DOHH2 (cell line): Measurements from ENCODE around the gene ATE1.
"Not testable (repeated sequence)": the region's sequence is repeated elsewhere in the genome, so short reads cannot be mapped to it uniquely, and the experiment has no call there.

Experiments used
- H3F3A ChIP-seq: fragments of 200-600 bp; sonication (generic), shearing (Covaris generic); 2 replicates; pipeline ENCODE4 v1.6.0; 2016; ENCODE audit warnings: antibody characterized with exemption, mild to moderate bottlenecking; ENCODE audit not compliant: control insufficient read depth, insufficient read depth
- H3K27ac ChIP-seq: fragments of 200-600 bp; sonication (generic); 2 replicates; pipeline ENCODE4 v1.5.1; 2014; ENCODE audit warnings: low read depth, mild to moderate bottlenecking, low read length, moderate library complexity
- H3K27me3 ChIP-seq: fragments of 200-600 bp; sonication (generic); 2 replicates; pipeline ENCODE4 v1.6.1; 2014; ENCODE audit warnings: mild to moderate bottlenecking, low read length, mixed read lengths; ENCODE audit not compliant: control insufficient read depth
- H3K36me3 ChIP-seq: fragments of 200-600 bp; sonication (generic); 2 replicates; pipeline ENCODE4 v1.6.1; 2014; ENCODE audit warnings: mild to moderate bottlenecking, low read length, moderate library complexity, mixed read lengths; ENCODE audit not compliant: control insufficient read depth
- H3K4me1 ChIP-seq: fragments of 200-600 bp; sonication (generic); 2 replicates; pipeline ENCODE4 v1.6.1; 2014; ENCODE audit warnings: mild to moderate bottlenecking, low read length, mixed read lengths; ENCODE audit not compliant: control insufficient read depth
- H3K4me2 ChIP-seq: fragments of 200-600 bp; sonication (generic); 2 replicates; pipeline ENCODE4 v1.6.0; 2014; ENCODE audit warnings: mild to moderate bottlenecking, low read length, moderate library complexity
- H3K4me3 ChIP-seq: fragments of 200-600 bp; sonication (generic); 2 replicates; pipeline ENCODE4 v1.5.1; 2014; ENCODE audit warnings: mild to moderate bottlenecking, low read length, mixed read lengths
- H3K79me2 ChIP-seq: fragments of 200-600 bp; sonication (generic); 2 replicates; pipeline ENCODE4 v1.6.1; 2014; ENCODE audit warnings: mild to moderate bottlenecking, low read length, mixed read lengths; ENCODE audit not compliant: control insufficient read depth
- H3K9me2 ChIP-seq: fragments of 200-600 bp; sonication (generic); replicated peaks from 2 replicates; pipeline ENCODE4 v1.6.1; 2014; ENCODE audit warnings: mild to moderate bottlenecking, low read length, mixed read lengths; ENCODE audit not compliant: control insufficient read depth
- H3K9me3 ChIP-seq: fragments of 200-600 bp; sonication (generic); 2 replicates; pipeline ENCODE4 v1.6.1; 2014; ENCODE audit warnings: antibody characterized with exemption, low read length, mixed read lengths; ENCODE audit not compliant: control insufficient read depth, insufficient read depth
- H4K20me1 ChIP-seq: fragments of 200-600 bp; sonication (generic); 2 replicates; pipeline ENCODE4 v1.6.0; 2014; ENCODE audit warnings: low read depth, mild to moderate bottlenecking, antibody characterized with exemption, low read length, moderate library complexity; ENCODE audit not compliant: control insufficient read depth, insufficient read depth
- EZH2phosphoT487 ChIP-seq: fragments of 200-600 bp; sonication (generic); IDR thresholded peaks from 2 replicates; pipeline ENCODE4 v1.6.1; 2017; ENCODE audit warnings: borderline replicate concordance, mild to moderate bottlenecking, antibody characterized with exemption, low read length, moderate library complexity, mixed read lengths
- TF ChIP-seq, protein P1 (sequence below): fragments of 200-600 bp; sonication (generic); IDR thresholded peaks from one replicate; pipeline ENCODE4 v1.5.1; 2014; ENCODE audit warnings: antibody characterized with exemption, mild to moderate bottlenecking, low read depth, low read length; ENCODE audit not compliant: poor library complexity, severe bottlenecking

The ATE1 gene

DNA sequence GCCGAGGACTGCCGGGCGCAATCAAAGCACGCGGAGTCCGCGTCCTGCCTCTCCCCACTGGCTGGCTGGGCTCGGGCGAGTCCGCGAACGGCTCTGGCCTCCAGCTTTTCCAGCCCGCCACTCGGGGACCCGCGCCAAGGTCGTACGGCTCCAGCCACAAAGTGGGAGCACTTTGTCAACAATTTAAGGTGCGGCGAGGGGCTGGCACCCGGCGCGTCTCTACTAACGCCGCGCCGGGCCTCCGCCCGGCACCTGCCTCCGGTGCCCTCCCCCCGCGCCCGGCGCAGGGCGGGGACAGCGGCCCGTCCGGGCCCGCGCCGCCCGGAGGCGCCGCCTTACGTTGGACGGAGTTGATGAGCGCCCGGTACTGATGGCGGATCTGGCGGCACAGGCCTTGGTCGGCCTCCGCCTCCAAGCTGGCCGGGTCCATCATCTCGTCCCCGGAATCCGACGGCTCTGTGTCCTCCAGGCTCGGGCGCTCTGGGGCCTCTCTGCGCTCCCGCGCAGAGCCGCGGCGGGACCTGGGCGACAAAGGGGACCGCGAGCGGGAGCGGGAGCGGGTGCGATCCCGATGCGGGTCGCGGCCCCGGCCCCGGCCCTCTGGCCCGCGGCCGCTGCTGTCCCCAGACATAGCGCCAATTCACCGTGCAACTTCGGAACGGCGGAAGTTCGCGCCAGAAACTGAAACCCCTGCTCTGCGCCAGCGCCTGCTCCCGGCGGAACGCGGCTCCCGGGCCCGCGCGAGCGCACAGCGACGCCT, 46.9 kb upstream of the ATE1 start, which contains the start of gene NSMCE4A:
TSS of gene NSMCE4A (minus strand) at position 683 of the 760 bp plus-strand sequence. CDS start at position 631, 52 bp downstream.
- Histone ChIP-seq H3K36me3 (peaks cover 32% of the 10 kb centered on the region), H3K9me3 (peaks cover 20% of the 10 kb centered on the region; the same call in 1 of the 2 replicates), H3K4me1 (peaks cover 13% of the 10 kb centered on the region), H3F3A (no peaks in the 10 kb centered on the region), H3K27me3 (no peaks in the 10 kb centered on the region), H4K20me1 (peaks cover 5% of the 10 kb centered on the region), H3K79me2 (peaks cover 36% of the 10 kb centered on the region), H3K27ac (peak within 1 kb of the TSS; percentile 83), H3K4me2 (peak within 1 kb of the TSS; percentile 80), H3K4me3 (peak within 1 kb of the TSS; percentile 90), H3K9me2 (no peaks in the 10 kb centered on the region)
- TF ChIP-seq EZH2phosphoT487: no peak
- TF ChIP-seq, protein P1, sequence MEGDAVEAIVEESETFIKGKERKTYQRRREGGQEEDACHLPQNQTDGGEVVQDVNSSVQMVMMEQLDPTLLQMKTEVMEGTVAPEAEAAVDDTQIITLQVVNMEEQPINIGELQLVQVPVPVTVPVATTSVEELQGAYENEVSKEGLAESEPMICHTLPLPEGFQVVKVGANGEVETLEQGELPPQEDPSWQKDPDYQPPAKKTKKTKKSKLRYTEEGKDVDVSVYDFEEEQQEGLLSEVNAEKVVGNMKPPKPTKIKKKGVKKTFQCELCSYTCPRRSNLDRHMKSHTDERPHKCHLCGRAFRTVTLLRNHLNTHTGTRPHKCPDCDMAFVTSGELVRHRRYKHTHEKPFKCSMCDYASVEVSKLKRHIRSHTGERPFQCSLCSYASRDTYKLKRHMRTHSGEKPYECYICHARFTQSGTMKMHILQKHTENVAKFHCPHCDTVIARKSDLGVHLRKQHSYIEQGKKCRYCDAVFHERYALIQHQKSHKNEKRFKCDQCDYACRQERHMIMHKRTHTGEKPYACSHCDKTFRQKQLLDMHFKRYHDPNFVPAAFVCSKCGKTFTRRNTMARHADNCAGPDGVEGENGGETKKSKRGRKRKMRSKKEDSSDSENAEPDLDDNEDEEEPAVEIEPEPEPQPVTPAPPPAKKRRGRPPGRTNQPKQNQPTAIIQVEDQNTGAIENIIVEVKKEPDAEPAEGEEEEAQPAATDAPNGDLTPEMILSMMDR: peak; percentile 80

DNA sequence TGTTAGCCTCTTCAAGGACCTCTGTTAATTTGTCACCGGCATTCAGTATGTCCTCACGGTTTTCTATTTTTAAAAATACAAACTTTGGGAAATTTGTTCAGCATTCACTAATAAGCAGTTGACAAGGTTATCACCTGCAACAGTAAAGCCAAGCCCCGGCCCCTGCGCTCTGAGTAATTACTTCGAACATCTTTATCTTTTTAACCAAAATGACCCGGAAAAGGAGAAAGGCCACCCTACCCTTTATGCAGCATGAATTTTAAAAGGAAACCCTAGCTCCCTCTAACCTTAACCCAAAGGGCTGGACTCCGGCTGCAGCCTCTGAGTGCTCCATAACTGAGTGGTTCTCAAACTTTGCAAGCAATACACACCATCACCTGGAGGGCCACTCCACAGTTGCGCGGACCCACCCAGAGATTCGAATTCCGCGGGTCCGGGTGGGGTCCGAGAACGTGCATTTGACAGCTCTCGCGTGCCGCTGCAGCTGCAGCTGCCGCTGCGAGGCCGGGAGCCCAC, 46.2 kb upstream of the ATE1 start:
- H3K9me2 ChIP-seq: no peaks in the 10 kb centered on the region
- peak overlapping the region; percentile 83 for H3K27ac ChIP-seq
- H3K4me1 ChIP-seq: peaks cover 13% of the 10 kb centered on the region
- H3K9me3 ChIP-seq: peaks cover 20% of the 10 kb centered on the region; the same call in 1 of the 2 replicates
- peak overlapping the region; percentile 90 for H3K4me3 ChIP-seq
- H3F3A ChIP-seq: no peaks in the 10 kb centered on the region
- no peaks in the 10 kb centered on the region for H3K27me3 ChIP-seq
- peaks cover 5% of the 10 kb centered on the region for H4K20me1 ChIP-seq
- TF ChIP-seq, protein P1: no peak
- no peak for TF ChIP-seq EZH2phosphoT487
- peaks cover 36% of the 10 kb centered on the region for H3K79me2 ChIP-seq
- peaks cover 36% of the 10 kb centered on the region for H3K36me3 ChIP-seq
- H3K4me2 ChIP-seq: peak overlapping the region; percentile 80

DNA sequence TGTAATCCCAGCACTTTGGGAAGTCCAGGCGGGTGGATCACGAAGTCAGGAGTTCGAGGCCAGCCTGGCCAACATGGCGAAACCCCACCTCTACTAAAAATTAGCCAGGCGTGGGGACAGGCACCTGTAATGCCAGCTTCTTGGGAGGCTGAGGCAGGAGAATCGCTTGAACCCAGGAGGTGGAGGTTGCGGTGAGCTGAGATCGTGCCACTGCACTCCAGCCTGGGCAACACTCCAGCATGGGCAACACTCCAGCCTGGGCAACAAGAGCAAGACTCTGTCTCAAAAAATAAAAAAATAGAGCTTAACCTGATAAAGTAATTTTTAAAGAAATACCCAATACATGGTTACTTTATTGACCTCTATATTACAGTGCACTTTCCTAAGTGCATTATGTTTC, 41.3 kb upstream of the ATE1 start:
- not testable (repeated sequence) for H3K9me2 ChIP-seq, H3K27ac ChIP-seq, H4K20me1 ChIP-seq, H3K4me2 ChIP-seq, H3K27me3 ChIP-seq, H3K4me3 ChIP-seq, H3K9me3 ChIP-seq, H3F3A ChIP-seq
- Histone ChIP-seq H3K36me3 (peaks cover 81% of the 10 kb centered on the region), H3K79me2 (peaks cover 26% of the 10 kb centered on the region), H3K4me1 (peaks cover 13% of the 10 kb centered on the region)

DNA sequence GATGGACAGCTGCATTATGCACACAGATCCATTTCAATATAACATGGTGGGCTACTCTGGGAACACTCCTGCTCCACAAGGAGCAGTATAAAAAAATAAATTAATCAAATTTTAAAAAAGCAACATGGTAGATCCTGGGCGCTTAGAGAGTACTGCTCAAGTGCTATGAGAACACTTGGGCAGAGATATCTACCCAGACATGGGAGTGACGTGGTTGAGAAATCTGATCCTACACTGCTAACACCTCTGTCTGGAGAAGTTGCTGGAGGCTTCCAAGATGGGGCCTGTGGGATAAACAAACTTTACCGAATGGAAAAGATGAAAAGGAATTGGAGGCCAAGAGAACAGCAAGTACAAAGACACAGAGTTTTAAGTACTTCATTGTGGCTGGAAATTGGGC, 38.2 kb upstream of the ATE1 start:
- no peak overlapping the region for H3K4me2 ChIP-seq
- H3K9me3 ChIP-seq: no peaks in the 10 kb centered on the region
- H3K36me3 ChIP-seq: peaks cover 70% of the 10 kb centered on the region
- H3K27ac ChIP-seq: no peak overlapping the region
- no peaks in the 10 kb centered on the region for H4K20me1 ChIP-seq
- no peak for TF ChIP-seq EZH2phosphoT487
- TF ChIP-seq, protein P1: no peak
- no peaks in the 10 kb centered on the region for H3K4me1 ChIP-seq
- no peaks in the 10 kb centered on the region for H3K9me2 ChIP-seq
- no peaks in the 10 kb centered on the region for H3K27me3 ChIP-seq
- no peak overlapping the region for H3K4me3 ChIP-seq
- no peaks in the 10 kb centered on the region for H3F3A ChIP-seq
- no peaks in the 10 kb centered on the region for H3K79me2 ChIP-seq
